Ishikawa (cell line): ENCODE results near the gene YIF1A.

Experiments
- CEBPB ChIP-seq: IDR thresholded peaks from 2 replicates; pipeline ENCODE4 v1.6.1; 2012
- CREB1 ChIP-seq: IDR thresholded peaks from 2 replicates; pipeline ENCODE4 v1.6.1; 2012; ENCODE audit warnings: low read depth
- EGR1 ChIP-seq: IDR thresholded peaks from 2 replicates; pipeline ENCODE4 v1.6.1; 2012
- EP300 ChIP-seq: IDR thresholded peaks from 2 replicates; pipeline ENCODE4 v1.6.1; 2012; ENCODE audit warnings: borderline replicate concordance
- FOXM1 ChIP-seq: IDR thresholded peaks from 2 replicates; pipeline ENCODE4 v1.6.1; 2012; ENCODE audit warnings: low read depth, borderline replicate concordance
- NFIC ChIP-seq: IDR thresholded peaks from 2 replicates; pipeline ENCODE4 v1.6.1; 2012
- RAD21 ChIP-seq: IDR thresholded peaks from 2 replicates; pipeline ENCODE4 v1.6.1; 2012; ENCODE audit warnings: low read depth
- TAF1 ChIP-seq: IDR thresholded peaks from 2 replicates; pipeline ENCODE4 v1.6.1; 2012; ENCODE audit warnings: low read depth, mild to moderate bottlenecking
- TCF12 ChIP-seq: IDR thresholded peaks from 2 replicates; pipeline ENCODE4 v1.6.1; 2012; ENCODE audit warnings: low read depth
- TEAD4 ChIP-seq: IDR thresholded peaks from 2 replicates; pipeline ENCODE4 v1.6.1; 2012
- YY1 ChIP-seq: IDR thresholded peaks from 2 replicates; pipeline ENCODE4 v1.6.1; 2012; ENCODE audit warnings: low read depth
- ZBTB7A ChIP-seq: IDR thresholded peaks from 2 replicates; pipeline ENCODE4 v1.6.1; 2012; ENCODE audit warnings: low read depth
- TF ChIP-seq, protein P1 (sequence below): IDR thresholded peaks from 2 replicates; pipeline ENCODE4 v1.6.1; 2012; ENCODE audit warnings: low read depth, mild to moderate bottlenecking
- TF ChIP-seq, protein P2 (sequence below): IDR thresholded peaks from 2 replicates; pipeline ENCODE4 v1.6.1; 2012

DNA sequence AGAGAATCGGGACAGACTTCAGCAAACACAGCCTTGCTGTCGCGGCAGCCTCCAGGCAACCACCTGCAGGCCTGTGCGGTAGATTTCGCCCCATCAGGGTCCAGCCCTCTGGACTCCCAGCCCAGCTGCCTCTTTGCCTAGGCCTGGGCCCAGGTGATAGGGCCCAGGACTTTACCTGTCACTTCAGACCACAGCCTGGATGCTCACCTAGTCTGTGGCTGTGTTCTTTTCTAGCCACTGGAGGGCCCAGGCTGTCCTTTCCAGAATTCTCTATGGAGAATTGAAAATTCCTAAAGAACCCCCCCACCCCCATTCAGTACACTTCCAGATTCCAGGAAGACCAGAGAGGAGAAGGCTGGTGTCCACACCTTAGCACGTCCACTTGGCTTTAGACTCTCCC lies 51.1 kb downstream of the YIF1A start:
- TF ChIP-seq EGR1 = no peak
- TF ChIP-seq, protein P1, sequence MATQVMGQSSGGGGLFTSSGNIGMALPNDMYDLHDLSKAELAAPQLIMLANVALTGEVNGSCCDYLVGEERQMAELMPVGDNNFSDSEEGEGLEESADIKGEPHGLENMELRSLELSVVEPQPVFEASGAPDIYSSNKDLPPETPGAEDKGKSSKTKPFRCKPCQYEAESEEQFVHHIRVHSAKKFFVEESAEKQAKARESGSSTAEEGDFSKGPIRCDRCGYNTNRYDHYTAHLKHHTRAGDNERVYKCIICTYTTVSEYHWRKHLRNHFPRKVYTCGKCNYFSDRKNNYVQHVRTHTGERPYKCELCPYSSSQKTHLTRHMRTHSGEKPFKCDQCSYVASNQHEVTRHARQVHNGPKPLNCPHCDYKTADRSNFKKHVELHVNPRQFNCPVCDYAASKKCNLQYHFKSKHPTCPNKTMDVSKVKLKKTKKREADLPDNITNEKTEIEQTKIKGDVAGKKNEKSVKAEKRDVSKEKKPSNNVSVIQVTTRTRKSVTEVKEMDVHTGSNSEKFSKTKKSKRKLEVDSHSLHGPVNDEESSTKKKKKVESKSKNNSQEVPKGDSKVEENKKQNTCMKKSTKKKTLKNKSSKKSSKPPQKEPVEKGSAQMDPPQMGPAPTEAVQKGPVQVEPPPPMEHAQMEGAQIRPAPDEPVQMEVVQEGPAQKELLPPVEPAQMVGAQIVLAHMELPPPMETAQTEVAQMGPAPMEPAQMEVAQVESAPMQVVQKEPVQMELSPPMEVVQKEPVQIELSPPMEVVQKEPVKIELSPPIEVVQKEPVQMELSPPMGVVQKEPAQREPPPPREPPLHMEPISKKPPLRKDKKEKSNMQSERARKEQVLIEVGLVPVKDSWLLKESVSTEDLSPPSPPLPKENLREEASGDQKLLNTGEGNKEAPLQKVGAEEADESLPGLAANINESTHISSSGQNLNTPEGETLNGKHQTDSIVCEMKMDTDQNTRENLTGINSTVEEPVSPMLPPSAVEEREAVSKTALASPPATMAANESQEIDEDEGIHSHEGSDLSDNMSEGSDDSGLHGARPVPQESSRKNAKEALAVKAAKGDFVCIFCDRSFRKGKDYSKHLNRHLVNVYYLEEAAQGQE = no peak
- no peak for TF ChIP-seq EP300
- TF ChIP-seq FOXM1 = no peak
- no peak for TF ChIP-seq YY1
- TF ChIP-seq, protein P2, sequence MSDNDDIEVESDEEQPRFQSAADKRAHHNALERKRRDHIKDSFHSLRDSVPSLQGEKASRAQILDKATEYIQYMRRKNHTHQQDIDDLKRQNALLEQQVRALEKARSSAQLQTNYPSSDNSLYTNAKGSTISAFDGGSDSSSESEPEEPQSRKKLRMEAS = no peak
- no peak for TF ChIP-seq ZBTB7A
- TF ChIP-seq NFIC = no peak
- TF ChIP-seq TEAD4 = no peak
- no peak for TF ChIP-seq RAD21
- TF ChIP-seq TCF12 = no peak
- no peak for TF ChIP-seq CEBPB
- no peak for TF ChIP-seq CREB1
- TF ChIP-seq TAF1 = no peak
